ENCODE results near the gene RCCD1.
A peak's percentile ranks its signal among the peaks of the same experiment; 100 is the strongest.
"Not testable (repeated sequence)": the region's sequence is repeated elsewhere in the genome, so short reads cannot be mapped to it uniquely, and the experiment has no call there.

The RCCD1 gene

DNA sequence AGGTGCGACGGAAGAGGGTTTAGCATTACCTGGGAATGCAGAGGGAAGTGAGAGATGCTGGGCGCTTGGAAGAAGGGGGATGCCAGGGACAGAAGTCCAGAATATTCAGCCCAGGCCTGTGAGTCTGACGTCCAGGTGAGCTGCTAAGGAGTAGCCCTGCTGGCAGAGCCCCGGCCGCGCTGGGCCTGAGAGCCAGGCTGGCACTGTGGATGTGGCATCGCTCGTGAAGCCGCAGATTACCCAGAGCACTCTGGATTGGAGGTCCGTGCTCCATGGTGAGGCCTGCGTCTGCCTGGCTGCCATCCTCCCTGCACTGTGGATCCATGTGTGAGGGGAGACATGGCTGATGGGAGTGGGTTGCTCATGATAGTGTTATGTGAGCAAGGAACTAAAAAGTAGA is 37.1 kb upstream of the RCCD1 start:
- no peak for DNase-seq (ENCODE audit: low spot score)

DNA sequence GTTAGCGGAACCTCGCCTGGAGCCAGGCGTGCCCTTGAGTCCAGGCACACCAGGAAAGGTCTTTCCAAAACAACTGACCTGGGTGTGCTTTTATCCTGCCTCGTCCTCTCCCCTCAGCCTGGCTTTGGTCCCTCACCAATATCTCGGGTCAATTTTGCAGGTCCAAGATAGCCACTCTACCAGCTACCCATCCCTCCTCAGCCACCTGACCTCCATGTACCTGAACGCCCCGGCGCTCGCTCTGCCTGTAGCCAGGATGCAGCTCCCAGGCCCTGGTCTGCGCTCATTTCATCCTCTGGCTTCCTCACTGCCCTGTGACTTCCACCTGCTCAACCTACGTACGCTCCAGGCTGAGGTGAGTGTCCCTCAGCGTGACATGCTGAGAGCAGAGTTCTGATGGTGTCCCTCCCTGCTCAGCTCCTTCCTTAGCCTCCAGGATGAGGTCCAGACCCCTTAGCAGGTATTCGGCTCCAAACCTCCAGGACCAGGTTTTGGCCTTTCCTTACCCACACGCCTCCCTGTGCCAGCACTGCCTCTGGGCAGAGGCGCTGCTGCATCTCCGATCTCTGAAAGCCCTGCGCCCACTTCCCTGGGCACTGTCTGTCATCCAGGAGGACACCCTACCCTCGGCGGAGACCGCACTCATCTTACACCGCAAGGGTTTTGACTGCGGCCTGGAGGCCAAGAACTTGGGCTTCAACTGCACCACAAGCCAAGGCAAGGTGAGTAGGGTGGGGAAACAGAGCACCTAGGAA is 36.5 kb upstream of the RCCD1 start:
- no peak for DNase-seq (ENCODE audit: low spot score)

DNA sequence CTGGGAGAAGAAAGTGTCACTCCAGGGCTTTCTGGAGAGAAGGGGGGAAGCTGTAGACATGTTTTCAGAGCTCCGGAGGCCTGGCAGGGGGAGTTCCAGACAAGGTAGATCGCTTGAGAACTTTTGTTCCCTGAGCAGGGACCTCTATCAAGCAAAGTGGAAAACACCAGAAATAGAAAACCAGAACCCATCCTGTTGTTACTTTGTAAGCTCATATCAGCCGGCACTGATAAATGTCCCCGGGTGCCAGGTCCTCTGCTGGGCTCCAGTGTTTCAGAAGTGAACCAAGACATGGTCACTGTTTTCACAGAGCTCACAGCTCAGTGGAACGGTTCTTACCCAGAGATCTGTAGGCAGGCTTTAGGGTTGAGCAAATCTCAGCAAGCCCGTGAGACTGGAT is 35.8 kb upstream of the RCCD1 start:
- no peak for DNase-seq (ENCODE audit: low spot score)

DNA sequence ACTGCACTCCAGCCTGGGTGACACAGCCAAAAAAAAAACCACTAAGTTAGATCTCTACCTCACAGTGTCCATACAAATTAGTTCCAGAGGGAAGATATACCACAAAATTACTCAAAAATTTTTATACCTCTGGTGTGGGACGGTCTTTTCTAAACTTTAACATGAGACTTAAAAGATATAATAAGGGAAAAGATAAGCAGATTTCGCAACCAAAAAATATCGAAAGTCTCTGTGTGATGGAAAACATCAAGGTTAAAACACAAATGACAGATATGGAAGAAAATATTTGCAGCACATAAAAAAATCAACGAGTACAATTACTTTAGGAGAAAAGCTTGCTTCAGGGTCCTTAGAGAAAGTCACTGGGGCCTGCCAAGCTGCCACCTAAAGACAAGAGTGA is 32.8 kb upstream of the RCCD1 start:
- DNase-seq (ENCODE audit: low spot score) = no peak

DNA sequence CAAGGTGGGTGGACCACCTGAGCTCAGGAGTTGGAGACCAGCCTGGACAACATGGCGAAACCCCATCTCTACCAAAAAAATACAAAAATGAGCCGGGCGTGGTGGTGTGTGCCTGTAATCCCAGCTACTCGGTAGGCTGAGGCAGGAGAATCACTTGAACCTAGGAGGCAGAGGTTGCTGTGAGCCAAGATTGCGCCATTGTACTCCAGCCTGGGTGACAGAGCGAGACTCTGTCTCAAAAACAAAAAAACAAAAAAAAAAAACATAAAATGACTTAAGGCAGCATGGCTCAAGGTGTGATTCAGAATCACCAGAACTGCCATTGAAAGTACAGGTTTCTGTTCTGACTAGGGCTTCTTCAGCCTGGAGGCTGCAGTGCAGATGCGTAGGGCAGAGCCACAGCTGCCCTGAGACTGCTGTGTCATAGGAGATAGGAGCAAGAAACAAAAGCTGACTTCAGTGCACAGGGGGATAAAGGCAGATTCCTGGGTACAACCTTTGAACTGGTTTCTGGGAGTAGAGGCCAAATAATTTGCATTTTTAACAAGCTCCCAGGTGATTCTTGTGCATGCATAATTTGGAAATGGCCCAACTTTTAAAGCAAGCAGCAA is 31.9 kb upstream of the RCCD1 start:
- DNase-seq (ENCODE audit: low spot score) = not testable (repeated sequence)

DNA sequence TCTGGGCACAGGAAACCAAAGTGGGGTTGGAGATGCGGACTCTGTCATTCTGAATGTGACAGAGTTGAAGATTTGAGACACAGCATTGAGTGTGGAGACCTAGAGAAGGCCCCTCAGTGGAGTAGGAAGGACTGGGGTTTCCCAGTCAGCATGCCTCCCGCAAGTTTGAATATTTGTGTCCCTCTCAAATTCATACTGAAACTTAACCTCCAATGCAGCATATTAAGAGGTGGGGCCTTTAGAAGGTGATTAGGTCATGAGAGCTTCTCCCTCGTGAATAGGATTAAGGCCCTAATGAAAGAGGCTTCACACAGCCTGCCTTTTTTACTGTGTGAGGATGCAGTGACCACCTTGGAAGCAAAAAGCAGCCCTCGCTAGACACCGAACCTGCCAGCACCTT is 30.3 kb upstream of the RCCD1 start:
- no peak for DNase-seq (ENCODE audit: low spot score)

DNA sequence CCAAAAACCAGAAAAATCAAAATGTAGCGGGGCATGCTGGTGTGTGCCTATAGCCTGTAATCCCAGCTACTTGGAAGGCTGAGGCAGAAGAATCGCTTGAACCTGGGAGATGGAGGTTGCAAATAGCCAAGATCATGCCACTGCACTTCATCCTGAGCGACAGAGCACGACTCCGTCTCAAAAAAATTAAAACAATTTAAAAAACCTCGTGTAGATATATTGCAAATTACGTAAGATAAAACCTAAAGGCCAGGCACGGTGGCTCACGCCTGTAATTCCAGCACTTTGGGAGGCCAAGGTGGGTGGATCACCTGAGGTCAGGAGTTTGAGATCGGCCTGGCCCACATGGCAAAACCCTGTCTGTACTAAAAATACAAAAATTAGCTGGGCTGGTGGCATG is 27.9 kb upstream of the RCCD1 start:
- not testable (repeated sequence) for DNase-seq (ENCODE audit: low spot score)

DNA sequence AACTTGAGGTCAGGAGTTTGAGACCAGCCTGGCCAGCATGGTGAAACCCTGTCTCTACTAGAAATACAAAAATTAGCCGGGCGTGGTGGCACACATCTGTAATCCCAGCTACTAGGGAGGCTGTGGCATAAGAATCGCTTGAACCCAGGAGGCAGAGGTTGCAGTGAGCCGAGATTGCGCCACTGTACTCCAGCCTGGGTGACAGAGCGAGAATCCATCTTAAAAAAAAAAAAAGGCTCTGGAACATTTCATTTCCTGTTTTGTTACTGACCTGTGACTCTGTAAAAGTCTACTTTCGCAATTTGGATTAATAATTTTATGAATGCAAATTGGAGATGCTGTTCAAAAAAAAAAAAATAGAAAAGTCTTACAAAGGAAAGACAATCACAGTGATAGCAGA is 26.6 kb upstream of the RCCD1 start:
- not testable (repeated sequence) for DNase-seq (ENCODE audit: low spot score)

DNA sequence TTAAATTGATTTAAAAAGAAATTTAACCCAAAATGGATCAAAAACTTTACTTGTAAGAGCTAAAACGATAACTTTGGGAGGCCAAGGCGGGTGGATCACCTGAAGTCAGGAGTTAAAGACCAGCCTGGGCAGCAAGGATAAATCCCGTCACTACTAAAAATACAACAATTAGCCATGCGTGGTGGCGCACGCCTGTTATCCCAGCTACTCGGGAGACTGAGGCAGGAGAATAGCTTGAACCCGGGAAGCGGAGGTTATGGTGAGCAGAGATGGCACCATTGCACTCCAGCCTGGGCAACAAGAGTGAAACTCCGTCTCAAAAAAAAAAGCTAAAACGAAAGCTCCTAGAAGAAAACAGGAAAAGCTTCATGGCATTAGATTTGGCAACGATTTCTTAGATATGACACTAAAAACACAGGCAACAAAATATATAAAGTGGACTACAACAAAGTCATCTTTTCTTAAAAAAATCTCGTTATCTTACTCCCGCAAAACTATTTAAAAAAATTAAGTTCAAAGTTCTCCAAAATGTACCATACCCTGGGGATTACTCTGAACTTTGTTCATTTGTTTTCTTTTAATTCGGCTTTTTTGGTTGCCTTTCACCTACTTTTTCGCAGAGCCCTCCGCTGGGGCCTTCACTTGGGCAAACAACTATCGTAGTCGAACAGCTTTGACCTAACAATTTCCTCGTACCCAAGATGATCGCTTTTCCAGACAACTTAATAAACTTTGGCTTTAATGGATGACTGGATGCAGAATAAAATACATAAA is 25.3 kb upstream of the RCCD1 start:
- no peak for DNase-seq (ENCODE audit: low spot score)

DNA sequence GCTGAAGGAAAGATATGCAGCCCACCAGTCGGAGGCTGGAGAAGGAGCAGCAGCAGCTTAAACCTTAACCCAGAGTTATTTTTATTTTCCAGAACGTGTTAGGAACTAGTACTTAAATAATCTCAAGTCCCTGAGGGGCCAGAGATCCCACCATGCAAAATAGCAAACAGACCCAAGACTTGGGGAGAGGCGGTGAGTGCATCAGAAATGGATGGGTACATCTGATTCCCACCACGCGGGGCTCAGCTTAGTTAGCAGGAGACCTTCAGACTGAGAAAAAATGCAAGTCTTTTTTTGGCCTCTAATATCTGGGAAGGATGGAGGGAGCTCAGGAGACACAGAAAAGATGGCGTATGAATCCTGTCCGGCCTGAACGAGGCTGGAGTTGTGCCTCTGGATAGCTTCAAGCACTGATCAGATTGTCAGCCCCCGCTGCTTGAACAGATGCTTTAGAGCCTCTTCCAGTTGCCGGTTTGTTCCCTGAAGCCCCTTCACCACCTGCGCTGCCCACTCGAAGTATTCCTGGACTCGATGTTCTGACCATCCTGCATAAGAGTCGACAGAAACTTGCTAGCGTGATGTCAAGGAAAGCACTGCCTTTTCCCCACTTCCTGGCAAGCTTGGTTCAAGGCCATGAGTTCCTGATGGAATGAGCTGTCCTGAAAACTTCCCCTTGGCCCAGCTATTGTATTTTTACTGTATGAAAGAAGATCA is 23.7 kb upstream of the RCCD1 start:
- DNase-seq (ENCODE audit: low spot score) = peak; percentile 35

DNA sequence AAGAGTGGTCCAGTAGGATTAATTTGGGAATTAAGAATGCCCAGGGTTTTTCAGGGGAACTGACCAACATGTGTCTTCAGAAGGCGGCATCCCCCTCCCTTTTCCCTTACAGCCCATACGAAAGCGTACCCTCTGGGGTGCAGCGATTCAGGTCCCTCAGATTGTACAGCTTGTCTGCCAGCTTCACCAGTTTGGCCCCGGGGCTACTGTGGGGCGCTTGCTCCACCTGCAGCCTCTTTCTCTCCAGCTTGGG is 23.2 kb upstream of the RCCD1 start:
- DNase-seq (ENCODE audit: low spot score) = no peak

DNA sequence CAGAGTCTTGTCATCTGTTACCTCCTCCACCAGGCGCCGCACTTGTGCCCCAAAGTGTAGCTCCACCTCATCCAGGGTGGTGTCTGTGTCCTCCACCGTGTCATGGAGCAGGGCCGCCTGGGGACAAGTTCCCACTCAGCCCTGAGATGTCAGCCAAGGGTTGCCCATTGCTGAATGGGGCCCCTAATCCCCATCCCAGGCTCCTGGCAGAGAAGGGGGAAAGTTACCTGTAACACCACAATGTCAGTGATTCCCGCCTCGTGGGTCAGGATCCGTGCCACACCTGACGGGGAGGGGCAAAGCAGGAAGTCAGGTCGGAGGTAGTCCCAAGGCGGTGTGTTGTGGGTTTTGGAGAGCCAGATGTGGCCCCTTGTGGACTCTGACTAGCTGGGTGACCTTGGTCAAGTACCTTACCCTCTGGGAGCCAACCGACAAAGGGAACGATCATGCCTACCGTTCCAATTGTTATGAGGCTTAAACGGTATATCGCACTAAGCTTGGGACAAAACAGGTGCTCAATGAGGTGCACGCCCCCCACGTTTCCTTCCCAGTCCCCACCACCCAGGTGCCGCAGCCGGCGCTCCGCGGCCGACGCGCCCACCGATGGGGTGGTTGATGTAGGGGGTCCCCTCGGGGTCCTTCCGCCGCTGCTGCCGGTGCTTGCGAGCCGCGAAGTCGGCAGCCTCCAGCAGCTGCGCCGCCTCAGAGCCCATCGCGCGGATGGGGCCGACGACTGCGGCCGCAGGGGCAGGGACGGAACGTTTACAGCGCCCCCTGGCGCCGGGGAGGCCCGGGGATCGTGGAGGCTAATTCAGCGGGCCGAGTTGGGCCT is 22.6 kb upstream of the RCCD1 start, which contains the start of gene HDDC3:
Gene HDDC3, minus strand, starts transcription at position 722 of the 832 bp plus-strand sequence. Its CDS starts 9 bp downstream, at position 713.
- peak; percentile 82 for DNase-seq (ENCODE audit: low spot score)

DNA sequence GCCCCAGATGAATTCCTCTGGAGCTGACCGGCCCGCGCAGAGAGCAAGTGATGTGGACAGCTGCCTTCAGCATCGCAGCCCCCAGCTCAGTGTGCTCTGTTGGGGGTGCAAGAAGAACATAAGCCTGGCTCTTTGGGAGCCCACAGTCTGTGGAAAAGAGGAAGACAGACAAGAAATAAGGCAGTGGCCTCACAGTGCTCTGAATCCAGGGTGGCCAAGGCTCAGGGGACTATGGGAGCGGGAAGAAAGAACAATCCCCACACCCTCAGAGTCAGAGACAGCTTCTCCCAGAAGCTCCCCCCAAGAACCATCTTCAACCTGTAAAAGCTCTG is 22.1 kb upstream of the RCCD1 start:
- DNase-seq (ENCODE audit: low spot score) = no peak

DNA sequence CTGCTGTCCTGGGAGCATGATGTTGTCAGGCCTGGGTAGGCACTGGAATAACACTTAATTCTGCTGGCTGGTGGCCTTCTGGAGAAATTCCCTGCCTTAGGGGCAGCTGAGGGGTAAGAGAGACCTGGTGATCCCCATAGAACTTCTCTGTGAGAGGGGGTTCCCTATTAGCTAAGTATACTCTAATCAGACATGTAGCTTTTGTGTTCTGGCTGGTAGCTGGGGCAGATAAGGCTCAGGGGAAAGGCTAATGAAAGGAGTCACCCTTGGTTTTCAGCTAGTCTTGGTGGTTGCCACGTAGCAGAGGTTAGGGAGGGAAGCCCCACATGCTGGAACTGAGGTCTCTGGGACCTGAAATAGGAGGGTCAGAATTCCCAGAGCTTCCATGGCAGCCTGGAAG is 21.4 kb upstream of the RCCD1 start:
- DNase-seq (ENCODE audit: low spot score) = no peak

DNA sequence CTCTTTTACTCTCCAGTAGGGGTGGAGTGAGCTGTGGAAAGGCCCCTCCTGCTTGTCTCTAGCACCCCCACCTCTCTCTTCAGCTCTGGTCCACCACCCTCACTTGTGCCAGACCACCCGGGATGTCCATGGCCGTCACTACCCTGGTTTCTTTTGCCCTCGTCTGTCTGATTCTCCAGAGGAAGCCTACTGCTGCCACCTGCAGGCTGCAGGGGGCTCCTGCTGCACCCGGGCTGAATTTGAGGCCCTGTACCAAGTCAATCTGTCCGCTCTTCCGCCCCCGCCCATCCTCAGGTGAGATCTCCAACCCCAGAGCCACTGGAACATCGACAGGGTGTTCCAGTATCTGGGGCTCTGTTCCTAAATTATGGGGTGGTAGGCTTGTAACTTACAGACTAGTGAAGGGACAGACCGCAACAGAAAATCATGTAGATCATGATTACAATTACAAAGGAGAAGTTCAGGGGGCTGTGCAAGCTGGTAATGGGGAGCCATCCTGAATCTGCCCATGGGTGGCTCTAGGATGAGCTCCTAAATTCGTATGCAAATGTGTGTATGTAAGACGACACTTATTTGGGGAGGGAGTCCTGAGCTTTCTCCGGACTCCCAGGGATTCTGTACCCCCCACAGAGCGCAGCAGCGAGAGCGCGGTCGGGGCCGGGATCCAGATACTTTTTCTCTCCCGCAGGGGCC is 20.3 kb upstream of the RCCD1 start:
- DNase-seq (ENCODE audit: low spot score) = peak; percentile 88

DNA sequence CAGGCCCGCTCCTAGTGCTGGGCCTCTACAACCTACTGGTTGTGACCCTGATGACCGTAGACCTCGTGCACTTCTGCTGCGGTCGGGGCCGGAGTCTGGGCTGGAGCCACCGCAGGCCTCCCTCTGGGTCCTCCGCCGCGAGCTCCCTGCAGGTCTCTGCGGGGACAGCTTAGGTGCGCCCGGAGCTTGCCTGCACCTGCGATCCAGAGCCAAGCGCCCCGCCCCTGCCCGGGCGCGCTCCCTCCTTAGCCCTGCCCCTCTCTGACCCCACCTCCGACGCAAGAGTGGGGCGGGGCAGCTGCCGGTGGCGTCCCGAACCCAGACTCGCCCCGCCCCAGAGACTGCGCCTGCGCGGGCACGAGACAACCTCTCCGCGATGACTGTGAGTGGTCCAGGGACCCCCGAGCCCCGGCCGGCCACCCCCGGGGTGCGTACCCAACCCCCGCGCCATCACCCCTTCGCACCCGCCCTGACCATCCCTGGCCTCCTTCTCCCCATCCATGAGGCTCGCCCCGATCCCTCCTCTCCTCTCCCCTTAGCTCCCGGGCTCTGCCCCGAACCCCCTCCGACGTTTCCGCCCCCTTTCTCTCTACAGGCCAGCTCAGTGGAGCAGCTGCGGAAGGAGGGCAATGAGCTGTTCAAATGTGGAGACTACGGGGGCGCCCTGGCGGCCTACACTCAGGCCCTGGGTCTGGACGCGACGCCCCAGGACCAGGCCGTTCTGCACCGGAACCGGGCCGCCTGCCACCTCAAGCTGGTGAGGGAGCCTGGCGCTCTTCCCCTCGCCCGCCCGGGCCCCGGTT is 19.5 kb upstream of the RCCD1 start, which contains the start of gene UNC45A:
Gene UNC45A, plus strand, starts transcription at position 337 of the 803 bp plus-strand sequence. Its CDS starts 40 bp downstream, at position 377.
- peak; percentile 87 for DNase-seq (ENCODE audit: low spot score)

DNA sequence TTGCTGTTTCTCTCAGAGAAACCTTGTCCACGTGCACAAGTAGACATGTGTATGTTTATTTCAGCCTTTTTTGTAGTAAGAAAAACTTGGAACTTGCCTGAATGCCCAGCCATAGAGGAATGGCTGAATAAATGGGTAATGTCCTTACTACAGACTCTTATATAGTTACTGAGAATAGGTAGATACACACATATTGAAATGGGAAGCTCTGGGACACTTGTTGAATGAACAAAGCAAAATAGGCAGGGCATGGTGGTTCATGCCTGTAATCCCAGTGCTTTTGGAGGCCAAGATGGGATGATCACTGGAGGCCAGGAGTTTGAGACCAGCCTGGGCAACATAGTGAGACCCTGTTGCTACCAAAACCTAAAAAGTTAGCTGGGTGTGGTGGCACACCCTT is 17.9 kb upstream of the RCCD1 start:
- DNase-seq (ENCODE audit: low spot score) = no peak

DNA sequence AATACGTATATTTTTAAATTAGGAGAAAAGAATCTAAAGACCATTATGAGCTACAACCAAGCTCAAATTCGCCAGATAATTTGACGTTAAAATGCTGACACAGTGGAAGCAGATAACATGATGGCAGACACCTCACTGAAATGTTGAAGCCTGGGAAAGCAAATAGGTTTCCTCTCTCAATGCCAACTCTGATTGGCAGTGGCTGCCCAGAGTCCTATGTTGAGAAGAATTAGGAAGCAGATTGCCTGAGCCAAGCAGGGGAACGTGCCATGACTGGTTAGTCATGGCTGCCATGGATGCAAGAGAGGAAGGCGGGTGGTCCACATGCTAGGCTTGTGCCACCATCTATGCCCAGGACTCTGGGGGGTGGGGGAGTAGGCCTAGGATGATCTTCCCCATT is 16.4 kb upstream of the RCCD1 start:
- no peak for DNase-seq (ENCODE audit: low spot score)

DNA sequence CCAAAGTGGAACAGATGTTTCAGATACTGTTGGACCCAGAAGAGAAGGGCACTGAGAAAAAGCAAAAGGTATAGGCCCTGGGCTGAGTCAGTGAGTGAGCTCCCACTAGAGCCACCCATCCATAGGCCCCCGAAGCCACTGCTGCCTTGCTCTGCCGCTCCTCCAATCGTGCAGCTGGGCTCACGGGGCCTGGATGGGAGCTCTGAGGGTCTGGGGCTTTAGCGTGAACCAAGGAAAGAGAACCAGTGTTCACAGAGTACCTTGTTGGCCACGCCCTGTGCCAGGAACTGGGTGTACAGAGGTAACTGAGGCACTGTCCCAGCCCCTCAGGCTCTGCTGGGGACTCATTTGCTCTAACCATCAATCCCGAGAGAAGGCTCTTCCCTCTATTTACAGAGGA is 14.9 kb upstream of the RCCD1 start:
- DNase-seq (ENCODE audit: low spot score) = no peak

DNA sequence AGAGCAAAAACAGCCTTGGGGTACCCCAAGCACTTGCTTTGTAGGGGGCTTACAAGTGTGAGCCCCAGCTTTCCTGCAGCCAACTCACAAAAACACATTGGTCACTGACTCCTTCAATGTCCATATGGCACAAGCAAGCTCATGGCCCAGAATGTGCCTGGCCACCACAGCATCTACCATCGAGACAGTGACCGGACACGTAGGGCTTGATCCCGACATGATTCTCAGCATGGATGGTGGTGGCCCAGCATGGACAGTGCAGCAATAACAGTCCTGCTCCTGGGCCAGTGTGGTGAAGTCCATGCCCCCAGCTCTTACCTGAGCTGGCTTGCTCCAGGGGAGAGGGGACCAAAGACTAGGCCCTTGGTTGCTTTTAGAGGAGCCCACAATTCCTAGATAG is 13.6 kb upstream of the RCCD1 start:
- no peak for DNase-seq (ENCODE audit: low spot score)
